ENCODE data around the gene PADI2.

- TF ChIP-seq CTCF (IDR thresholded peaks at IDR 0.05) (no peak), EZH2 (IDR thresholded peaks at IDR 0.05; ENCODE audit: borderline replicate concordance, insufficient read depth, low read depth, low read length, poor library complexity, severe bottlenecking) (no peak)
Measured at GRCh38 chr1:17163371-17163770, 44.1 kb upstream of the PADI2 start.

All from B cell (primary cell).